ENCODE data around the gene FARP1. TPM values are rescaled to one million over a fixed set of nuclear protein-coding genes. Genes with fewer than 3 reads are reported as not detected.

The FARP1 gene
- total and polyA plus RNA-seq, 10 of the 15 experiments (the other 5 are each of a cell fraction or from before 2014, with no cell fraction given) = 0.17 to 6.9 (median 0.68) TPM

DNA sequence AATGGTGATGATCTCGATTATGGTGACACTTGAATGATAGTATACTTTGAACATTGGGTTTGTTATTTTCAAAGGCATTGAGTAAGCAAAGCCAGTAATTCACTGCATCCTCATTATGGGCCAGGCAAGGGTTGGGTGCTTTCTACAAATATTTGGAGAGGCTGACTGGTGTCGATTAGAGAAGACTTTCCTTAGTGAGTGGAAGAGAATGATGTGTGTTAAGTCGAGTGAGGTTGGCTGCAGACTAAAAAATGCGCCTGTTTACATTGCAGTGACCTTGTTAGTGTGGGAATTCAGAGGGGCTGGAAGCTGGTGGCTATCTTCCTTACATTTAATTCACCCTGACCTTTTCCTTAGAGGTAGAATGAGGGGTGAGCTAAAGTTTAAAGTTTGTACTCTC is 56.6 kb downstream of the FARP1 start:
- RAD21 ChIA-PET (ENCODE audit: unreplicated experiment) = no interaction called here
- SMC1A ChIA-PET (ENCODE audit: uncharacterized antibody, unreplicated experiment) = interaction anchor here (1.7 to 3.6 kb wide), 2 partner anchors 9 to 17 kb away, joined by 4 to 18 read pairs; no protein-coding TSS in a partner anchor
- Histone ChIP-seq H4K20me1 (ENCODE audit: control insufficient read depth, insufficient read depth) (no peaks in the 10 kb centered on the region), H2AFZ (ENCODE audit: control insufficient read depth, low read depth, low read length) (no peak overlapping the region), H3K4me3 (no peak overlapping the region), H3K27ac (ENCODE audit: control insufficient read depth, insufficient read depth) (no peak overlapping the region), H3K9ac (ENCODE audit: control insufficient read depth, insufficient read depth, low read length) (no peak overlapping the region), H3K36me3 (ENCODE audit: control insufficient read depth in 2 of 2, insufficient read depth in 2 of 2, low read length in 1 of 2) (no peaks in the 10 kb centered on the region), H3K9me3 (replicated peaks; ENCODE audit: control insufficient read depth, insufficient read depth, low read length) (no peaks in the 10 kb centered on the region; the same call in 2 of the 3 replicates), H3K4me2 (ENCODE audit: control insufficient read depth, insufficient read depth) (no peak overlapping the region), H3K27me3 (replicated peaks in 1 of 2; ENCODE audit: control insufficient read depth in 2 of 2, insufficient read depth in 2 of 2, low read length in 1 of 2) (no peaks in the 10 kb centered on the region), H3K4me1 (ENCODE audit: control insufficient read depth, insufficient read depth, low read length) (no peaks in the 10 kb centered on the region), H3K79me2 (ENCODE audit: control insufficient read depth, insufficient read depth, low read length) (no peaks in the 10 kb centered on the region)
- ATAC-seq (no peak), FAIRE-seq (no peak), DNase-seq (ENCODE audit: low read depth, low spot score) (no peak)
- intact Hi-C loops (cut with micrococcal nuclease; ENCODE audit: unreplicated experiment) (no loop called here), in situ Hi-C loops (cut with MboI) (no loop called here)
- 4% methylated on average over 4 of the region's 4 CpGs for WGBS (ENCODE audit: insufficient coverage, insufficient replicate concordance, low lambda C conversion rate, missing lambda C conversion rate)
- no TSS peak for BruUV-seq (replicated peaks)
- CTCF ChIA-PET = no interaction called here
- TF ChIP-seq DPF2 (IDR thresholded peaks at IDR 0.05) = no peak
- TF ChIP-seq EP300 (IDR thresholded peaks at IDR 0.05; ENCODE audit: borderline replicate concordance in 1 of 2, control insufficient read depth in 1 of 2, low read depth in 2 of 2, low read length in 2 of 2) = no peak
- no peak for TF ChIP-seq PML (IDR thresholded peaks at IDR 0.05; ENCODE audit: low read length)
- TF ChIP-seq CBFB (IDR thresholded peaks at IDR 0.05; ENCODE audit: low read depth) = no peak
- TF ChIP-seq, protein P1, sequence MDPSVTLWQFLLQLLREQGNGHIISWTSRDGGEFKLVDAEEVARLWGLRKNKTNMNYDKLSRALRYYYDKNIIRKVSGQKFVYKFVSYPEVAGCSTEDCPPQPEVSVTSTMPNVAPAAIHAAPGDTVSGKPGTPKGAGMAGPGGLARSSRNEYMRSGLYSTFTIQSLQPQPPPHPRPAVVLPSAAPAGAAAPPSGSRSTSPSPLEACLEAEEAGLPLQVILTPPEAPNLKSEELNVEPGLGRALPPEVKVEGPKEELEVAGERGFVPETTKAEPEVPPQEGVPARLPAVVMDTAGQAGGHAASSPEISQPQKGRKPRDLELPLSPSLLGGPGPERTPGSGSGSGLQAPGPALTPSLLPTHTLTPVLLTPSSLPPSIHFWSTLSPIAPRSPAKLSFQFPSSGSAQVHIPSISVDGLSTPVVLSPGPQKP (IDR thresholded peaks at IDR 0.05; ENCODE audit: low read depth, low read length) = no peak
- TF ChIP-seq ZNF207 (IDR thresholded peaks at IDR 0.05; ENCODE audit: borderline replicate concordance) = no peak
- POLR2A ChIA-PET = interaction anchor here (1.4 kb wide), 1 partner anchor 36 kb away, joined by 3 read pairs; no protein-coding TSS in a partner anchor
